HG03097 (cell line): ENCODE measurements around the gene CLIC1.

Experiments used
- ATAC-seq: cut with Tn5 transposase; IDR thresholded peaks from one replicate; pipeline ENCODE4 v1.9.1; 2021; ENCODE audit not compliant: unreplicated experiment, low FRiP score

Gene CLIC1

GRCh38 chr6:31707701-31708100 lies 28.6 kb downstream of the CLIC1 start:
- ATAC-seq: no peak

GRCh38 chr6:31706599-31706998 lies 29.7 kb downstream of the CLIC1 start, which contains the start of gene LY6G6F:
Gene LY6G6F (plus strand): TSS chr6:31706866. CDS start chr6:31706907, 41 bp downstream.
- no peak for ATAC-seq

- no peak for ATAC-seq
Measured at GRCh38 chr6:31705931-31706330, 30.4 kb downstream of the CLIC1 start.

GRCh38 chr6:31702819-31703716 lies 33.3 kb downstream of the CLIC1 start, which contains the start of gene ABHD16A:
Gene ABHD16A (minus strand): TSS chr6:31703324. CDS start chr6:31703281, 43 bp downstream.
- peak; percentile 83 for ATAC-seq

GRCh38 chr6:31702405-31702818 lies 33.9 kb downstream of the CLIC1 start:
- no peak for ATAC-seq

GRCh38 chr6:31701666-31702404 lies 34.5 kb downstream of the CLIC1 start:
- no peak for ATAC-seq

- ATAC-seq: no peak
Measured at GRCh38 chr6:31700740-31701401, 35.5 kb downstream of the CLIC1 start.

- no peak for ATAC-seq
Measured at GRCh38 chr6:31697555-31697954, 38.8 kb downstream of the CLIC1 start.

- no peak for ATAC-seq
Measured at GRCh38 chr6:31693535-31693934, 42.8 kb downstream of the CLIC1 start.

- no peak for ATAC-seq
Measured at GRCh38 chr6:31692886-31693285, 43.4 kb downstream of the CLIC1 start.

GRCh38 chr6:31692353-31692752 lies 44.0 kb downstream of the CLIC1 start:
- no peak for ATAC-seq

- no peak for ATAC-seq
Measured at GRCh38 chr6:31691564-31692108, 44.7 kb downstream of the CLIC1 start.

- ATAC-seq: no peak
Measured at GRCh38 chr6:31691078-31691463, 45.3 kb downstream of the CLIC1 start.

GRCh38 chr6:31690231-31691077 lies 45.9 kb downstream of the CLIC1 start:
- ATAC-seq: no peak

GRCh38 chr6:31689249-31690110 lies 46.9 kb downstream of the CLIC1 start:
- no peak for ATAC-seq

- ATAC-seq: no peak
Measured at GRCh38 chr6:31687860-31688693, 48.3 kb downstream of the CLIC1 start.

- ATAC-seq: no peak
Measured at GRCh38 chr6:31687321-31687720, 49.0 kb downstream of the CLIC1 start.

GRCh38 chr6:31686483-31686882 lies 49.8 kb downstream of the CLIC1 start:
- no peak for ATAC-seq
